ENCODE results near the gene CLEC2D. TPM values are rescaled to one million over a fixed set of nuclear protein-coding genes. Genes with fewer than 3 reads are reported as not detected.
"Not testable (repeated sequence)": the region's sequence is repeated elsewhere in the genome, so short reads cannot be mapped to it uniquely, and the experiment has no call there.

Gene CLEC2D
- total RNA-seq, 1 donor from 2014 or later = 2.2 TPM

GRCh38 chr12:9729082-9729481, 59.6 kb downstream of the CLEC2D start:
- DNase-seq (ENCODE audit: low read depth) = no peak

- no peak for DNase-seq (ENCODE audit: low read depth)
These were observed 60.5 kb downstream of the CLEC2D start for GRCh38 chr12:9730011-9730410.

GRCh38 chr12:9730591-9730990, 61.1 kb downstream of the CLEC2D start:
- no peak for DNase-seq (ENCODE audit: low read depth)

GRCh38 chr12:9731393-9731792, 61.9 kb downstream of the CLEC2D start:
- DNase-seq (ENCODE audit: low read depth) = no peak

- no peak for DNase-seq (ENCODE audit: low read depth)
These were observed 62.3 kb downstream of the CLEC2D start for GRCh38 chr12:9731797-9732196.

GRCh38 chr12:9732921-9733461, 63.5 kb downstream of the CLEC2D start, which contains the start of gene CLECL1:
Gene CLECL1 (minus strand): TSS chr12:9733097.
- DNase-seq (ENCODE audit: low read depth) = no peak

GRCh38 chr12:9735601-9736000, 66.1 kb downstream of the CLEC2D start:
- no peak for DNase-seq (ENCODE audit: low read depth)

- DNase-seq (ENCODE audit: low read depth) = no peak
These were observed 67.6 kb downstream of the CLEC2D start for GRCh38 chr12:9736936-9737705.

GRCh38 chr12:9738905-9739304, 69.4 kb downstream of the CLEC2D start:
- DNase-seq (ENCODE audit: low read depth) = not testable (repeated sequence)

- not testable (repeated sequence) for DNase-seq (ENCODE audit: low read depth)
These were observed 70.0 kb downstream of the CLEC2D start for GRCh38 chr12:9739404-9740105.

- DNase-seq (ENCODE audit: low read depth) = peak; percentile 32
These were observed 70.7 kb downstream of the CLEC2D start for GRCh38 chr12:9740106-9740750.

- DNase-seq (ENCODE audit: low read depth) = no peak
These were observed 72.2 kb downstream of the CLEC2D start for GRCh38 chr12:9741726-9742125.

GRCh38 chr12:9742661-9743060, 73.1 kb downstream of the CLEC2D start:
- no peak for DNase-seq (ENCODE audit: low read depth)

GRCh38 chr12:9745199-9745598, 75.7 kb downstream of the CLEC2D start:
- DNase-seq (ENCODE audit: low read depth) = peak; percentile 86

Other genes starting within 250 kb of the CLEC2D start
- gene KLRB1, start 61.8 kb upstream of the CLEC2D start, total RNA-seq = not detected in 2 replicates
- gene CLECL1, start 63.4 kb downstream of the CLEC2D start, total RNA-seq = not detected in 2 replicates
- 0.25 and 1.2 TPM in 2 replicates for gene CD69, start 91.2 kb downstream of the CLEC2D start, total RNA-seq
- gene KLRF1, start 157.8 kb downstream of the CLEC2D start, total RNA-seq = 0.15 and 1.4 TPM in 2 replicates
- gene CLEC2B, start 199.6 kb downstream of the CLEC2D start, total RNA-seq = 0.10 and 0.52 TPM in 2 replicates
- gene KLRF2, start 211.8 kb downstream of the CLEC2D start, total RNA-seq = not detected in 2 replicates